GM12878 (cell line): ENCODE results near the gene EME2. TPM values are rescaled to one million over a fixed set of nuclear protein-coding genes. Genes with fewer than 3 reads are reported as not detected.

Experiments used
- ATAC-seq: fragments of 200-7000 bp; cut with Tn5 transposase; 3 replicates; pipeline ENCODE4 v1.9.1; 2020; ENCODE audit warnings: mild to moderate bottlenecking, moderate library complexity
- BruUV-seq: library from RNA; stranded (reverse); fragments of 400-500 nt; replicated peaks from 2 replicates; lab custom pipeline; 2021; lab: Mats Ljungman, UMichigan
- CTCF ChIA-PET: fragments of 300-600 bp; sonication (Branson Sonifier 250); formaldehyde crosslinking; extraction: SDS; loops from one replicate; lab custom pipeline; 2021; ENCODE audit warnings: inconsistent platforms; lab: Yijun Ruan, JAX
- POLR2A ChIA-PET: fragments of 350-600 bp; formaldehyde crosslinking; extraction: SDS; loops from one replicate; lab custom pipeline; 2021; ENCODE audit warnings: inconsistent platforms; lab: Charles Lee
- RAD21 ChIA-PET: fragments of 300-600 bp; sonication (Branson Sonifier 250); formaldehyde crosslinking; loops from one replicate; lab custom pipeline; 2023; ENCODE audit warnings: antibody characterized with exemption; ENCODE audit not compliant: unreplicated experiment; lab: Charles Lee
- SMC1A ChIA-PET: fragments of 300-600 bp; sonication (Branson Sonifier 250); formaldehyde crosslinking; loops from one replicate; lab custom pipeline; 2023; ENCODE audit not compliant: unreplicated experiment, uncharacterized antibody; lab: Charles Lee
- DNase-seq: peaks from one replicate; pipeline ENCODE4 v3.0.0-alpha.2; 2011; ENCODE audit warnings: low read depth, low spot score
- FAIRE-seq: peaks from 3 replicates; lab custom pipeline; 2011; peaks lifted over from hg19 to GRCh38; lab: Jason Lieb, UNC
- H2AFZ ChIP-seq: 2 replicates; pipeline ENCODE4 v1.6.0; 2011; ENCODE audit warnings: low read depth, low read length, control low read depth; ENCODE audit not compliant: control insufficient read depth
- H3K27ac ChIP-seq: 2 replicates; pipeline ENCODE4 v1.5.1; 2011; ENCODE audit warnings: control low read depth; ENCODE audit not compliant: control insufficient read depth, insufficient read depth
- H3K27me3 ChIP-seq, 2 experiments: replicated peaks in 1 of 2; 2 replicates each; pipeline versions ENCODE4 v1.6.0 to v1.6.1; 2011; ENCODE audit warnings: low read length in 1 of 2; ENCODE audit not compliant: control insufficient read depth in 2 of 2, insufficient read depth in 2 of 2
- H3K36me3 ChIP-seq, 2 experiments: 2 replicates each; pipeline ENCODE4 v1.5.1; 2011; ENCODE audit warnings: low read length in 1 of 2; ENCODE audit not compliant: control insufficient read depth in 2 of 2, insufficient read depth in 2 of 2
- H3K4me1 ChIP-seq: 2 replicates; pipeline ENCODE4 v1.6.1; 2011; ENCODE audit warnings: mild to moderate bottlenecking, low read length, moderate library complexity, mixed read lengths; ENCODE audit not compliant: control insufficient read depth, insufficient read depth
- H3K4me2 ChIP-seq: 2 replicates; pipeline ENCODE4 v1.6.0; 2011; ENCODE audit warnings: control low read depth; ENCODE audit not compliant: control insufficient read depth, insufficient read depth
- H3K4me3 ChIP-seq: fragments of 200-600 bp; sonication (generic); 2 replicates; pipeline ENCODE4 v1.5.1; 2016
- H3K79me2 ChIP-seq: 2 replicates; pipeline ENCODE4 v1.6.0; 2011; ENCODE audit warnings: low read length; ENCODE audit not compliant: control insufficient read depth, insufficient read depth
- H3K9ac ChIP-seq: 2 replicates; pipeline ENCODE4 v1.8.0; 2011; ENCODE audit warnings: low read length, control low read depth, mixed read lengths; ENCODE audit not compliant: control insufficient read depth, insufficient read depth
- H3K9me3 ChIP-seq: replicated peaks from 3 replicates; pipeline ENCODE4 v1.5.1; 2011; ENCODE audit warnings: mild to moderate bottlenecking, low read length; ENCODE audit not compliant: control insufficient read depth, insufficient read depth
- H4K20me1 ChIP-seq: 2 replicates; pipeline ENCODE4 v1.6.0; 2011; ENCODE audit not compliant: control insufficient read depth, insufficient read depth
- CBX3 ChIP-seq: fragments of 200-600 bp; sonication (generic); IDR thresholded peaks from 2 replicates; pipeline ENCODE4 v1.6.1; 2016; ENCODE audit warnings: low read depth, borderline replicate concordance
- ETV6 ChIP-seq, 2 experiments: fragments of 450-650 bp in 1 of 2; IDR thresholded peaks in 1 of 2; conservative IDR thresholded peaks in 1 of 2; 2 replicates each; pipeline ENCODE4 v1.6.1; 2014; ENCODE audit warnings: antibody characterized with exemption in 1 of 2, borderline replicate concordance in 1 of 2, low read depth in 1 of 2, mild to moderate bottlenecking in 1 of 2, moderate library complexity in 1 of 2
- FOXK2 ChIP-seq: fragments of 450-650 bp; IDR thresholded peaks from 2 replicates; pipeline ENCODE4 v1.6.1; 2017; ENCODE audit warnings: mild to moderate bottlenecking, moderate library complexity
- FOXM1 ChIP-seq: IDR thresholded peaks from 2 replicates; pipeline ENCODE4 v1.6.1; 2012; ENCODE audit warnings: low read depth, mild to moderate bottlenecking, inconsistent platforms, low read length, moderate library complexity
- HDGF ChIP-seq: fragments of 450-650 bp; IDR thresholded peaks from 2 replicates; pipeline ENCODE4 v1.6.1; 2016; ENCODE audit warnings: antibody characterized with exemption
- IKZF1 ChIP-seq: fragments of 450-650 bp; conservative IDR thresholded peaks from 2 replicates; pipeline ENCODE4 v1.6.1; 2017; ENCODE audit warnings: antibody characterized with exemption, mild to moderate bottlenecking
- KLF5 ChIP-seq: fragments of 450-650 bp; IDR thresholded peaks from 2 replicates; pipeline ENCODE4 v1.6.1; 2014; ENCODE audit warnings: mild to moderate bottlenecking; ENCODE audit not compliant: partially characterized antibody
- NFYB ChIP-seq: IDR thresholded peaks from 2 replicates; pipeline ENCODE4 v1.6.1; 2011; ENCODE audit warnings: low read depth, mild to moderate bottlenecking, low read length, improper control_type of control experiment, moderate library complexity; ENCODE audit not compliant: insufficient read depth
- POLR2A ChIP-seq: IDR thresholded peaks from 2 replicates; pipeline ENCODE4 v1.6.1; 2011; ENCODE audit warnings: low read depth, mild to moderate bottlenecking, low read length
- POLR2AphosphoS5 ChIP-seq: IDR thresholded peaks from 2 replicates; pipeline ENCODE4 v1.6.1; 2011; ENCODE audit warnings: mild to moderate bottlenecking, low read length, inconsistent platforms
- RBBP5 ChIP-seq: fragments of 200-600 bp; sonication (generic); conservative IDR thresholded peaks from 2 replicates; pipeline ENCODE4 v1.6.1; 2016
- RFX5 ChIP-seq: IDR thresholded peaks from 2 replicates; pipeline ENCODE4 v1.6.1; 2011; ENCODE audit warnings: low read depth, low read length, improper control_type of control experiment
- SMAD5 ChIP-seq: IDR thresholded peaks from 2 replicates; pipeline ENCODE4 v1.6.1; 2016; ENCODE audit warnings: antibody characterized with exemption, low read depth
- SREBF2 ChIP-seq: IDR thresholded peaks from 2 replicates; pipeline ENCODE4 v1.6.1; 2012; ENCODE audit warnings: mild to moderate bottlenecking, low read length
- ZNF207 ChIP-seq: fragments of 450-650 bp; IDR thresholded peaks from 2 replicates; pipeline ENCODE4 v1.6.1; 2014; ENCODE audit warnings: antibody characterized with exemption, mild to moderate bottlenecking, borderline replicate concordance
- WGBS: methylation state at CpG from one replicate; pipeline ENCODE4 v1.1.6; 2016; ENCODE audit warnings: low lambda C conversion rate; ENCODE audit not compliant: insufficient replicate concordance, insufficient coverage; ENCODE audit errors: missing lambda C conversion rate; 5-methylcytosine and 5-hydroxymethylcytosine counted together
- in situ Hi-C: fragments of 300-500 bp; cut with MboI; formaldehyde crosslinking; loops from 9 replicates; pipeline ENCODE4 v1.14.3; 2018; ENCODE audit warnings: mixed read lengths
- intact Hi-C: fragments of 100-400 bp; cut with micrococcal nuclease; formaldehyde crosslinking; loops from one replicate; pipeline ENCODE4 v1.14.2; 2022; ENCODE audit not compliant: unreplicated experiment
- polyA plus RNA-seq, 11 experiments: library from polyadenylated mRNA; depleted of rRNA in 4 of 11; unstranded in 6 of 11; stranded (reverse) in 5 of 11; fragments of >200 nt; fragmentation: Nextera tagmentation in 4 of 11; fragmentation: Illumina TruSeq in 1 of 11; extraction: Ambion mirVana in 4 of 11; extraction: Trizol in 1 of 11; gene quantifications; 1 replicate in 1 of 11; 2 replicates in 10 of 11; pipeline versions ENCODE4 v1.2.1 to v1.2.3, GENCODE V29; 2011 to 2016; ENCODE audit warnings: inconsistent platforms in 2 of 11, missing spikeins in 2 of 11, low read depth in 1 of 11
- total RNA-seq, 4 experiments: library from RNA; depleted of rRNA in 3 of 4; stranded (reverse); fragments of >200 nt in 3 of 4; fragmentation: Illumina TruSeq in 1 of 4; extraction: Trizol in 1 of 4; gene quantifications; 2 replicates each; pipeline versions ENCODE4 v1.2.1 to v1.2.3, GENCODE V29; 2013 to 2021
- TF ChIP-seq, protein P1 (sequence below): fragments of 450-650 bp; IDR thresholded peaks from 2 replicates; pipeline ENCODE4 v1.6.1; 2017; ENCODE audit warnings: mild to moderate bottlenecking
- TF ChIP-seq, protein P2 (sequence below): fragments of 450-650 bp; formaldehyde crosslinking; IDR thresholded peaks from 2 replicates; pipeline ENCODE4 v1.5.0; 2022; ENCODE audit warnings: mild to moderate bottlenecking, missing genetic modification characterization

Gene EME2
- total and polyA plus RNA-seq, 10 of the 15 experiments (the other 5 are each of a cell fraction or from before 2014, with no cell fraction given) = 0.29 to 16.9 (median 4.1) TPM

DNA sequence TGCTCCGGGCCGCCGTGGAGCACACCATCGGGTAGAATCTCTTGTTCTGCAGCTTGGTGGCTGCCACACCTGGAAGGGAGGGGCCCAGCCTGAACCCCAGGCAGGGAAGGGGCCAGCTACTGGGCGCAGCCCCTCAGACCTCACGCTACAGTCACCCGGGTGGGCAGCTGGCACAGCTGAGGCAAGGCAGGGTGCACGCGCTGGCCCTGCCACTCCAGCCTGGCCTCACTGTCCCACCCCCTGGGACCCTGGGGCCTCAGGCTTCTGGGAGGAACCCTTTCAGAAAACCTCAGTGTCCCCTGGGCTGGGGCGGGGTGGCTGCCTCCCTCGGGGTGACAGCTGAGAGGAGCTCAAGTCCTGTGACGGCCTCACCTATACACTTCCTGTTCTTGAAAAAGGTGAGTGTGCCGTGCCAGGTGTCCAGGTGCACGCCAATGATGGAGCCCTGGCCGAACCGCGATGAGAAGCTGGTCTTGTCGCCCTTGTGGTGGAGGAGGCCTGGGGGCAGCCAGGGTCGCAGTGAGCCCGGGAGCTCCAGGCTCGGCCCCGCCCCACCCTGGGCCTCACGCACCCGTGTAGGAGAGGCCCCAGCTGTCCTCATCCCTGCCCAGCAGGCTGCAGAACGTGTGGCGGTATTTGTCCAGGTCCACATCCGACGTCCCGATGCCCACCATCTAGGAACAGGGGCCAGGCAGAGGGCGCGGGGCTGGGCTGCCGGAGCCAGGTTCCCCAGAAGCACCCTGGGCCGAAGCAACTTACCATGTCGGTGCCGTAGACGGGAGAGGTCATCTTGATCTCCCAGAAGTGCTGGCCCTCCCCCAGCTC, 5.0 kb downstream of the EME2 start:
- no peak for DNase-seq
- Histone ChIP-seq H3K79me2 (peaks cover 22% of the 10 kb centered on the region), H3K4me2 (no peak overlapping the region), H3K4me1 (peaks cover 17% of the 10 kb centered on the region), H3K4me3 (no peak overlapping the region), H3K27me3 (no peaks in the 10 kb centered on the region), H3K36me3 (peaks cover 3 to 8% of the 10 kb centered on the region in 2 experiments; a peak in 3 of 4 replicates), H3K27ac (no peak overlapping the region), H3K9ac (no peak overlapping the region), H4K20me1 (no peaks in the 10 kb centered on the region), H3K9me3 (no peaks in the 10 kb centered on the region), H2AFZ (no peak overlapping the region)
- no peak for ATAC-seq
- RAD21 ChIA-PET = no interaction called here
- no peak for TF ChIP-seq FOXK2
- TF ChIP-seq POLR2A = peak; percentile 62
- no peak for TF ChIP-seq ETV6 (conservative IDR thresholded peaks at IDR 0.05 in 1 of 2, IDR thresholded peaks at IDR 0.05 in 1 of 2; ENCODE audit: borderline replicate concordance in 1 of 2, low read depth in 1 of 2)
- TF ChIP-seq SMAD5 = no peak
- TF ChIP-seq, protein P1, sequence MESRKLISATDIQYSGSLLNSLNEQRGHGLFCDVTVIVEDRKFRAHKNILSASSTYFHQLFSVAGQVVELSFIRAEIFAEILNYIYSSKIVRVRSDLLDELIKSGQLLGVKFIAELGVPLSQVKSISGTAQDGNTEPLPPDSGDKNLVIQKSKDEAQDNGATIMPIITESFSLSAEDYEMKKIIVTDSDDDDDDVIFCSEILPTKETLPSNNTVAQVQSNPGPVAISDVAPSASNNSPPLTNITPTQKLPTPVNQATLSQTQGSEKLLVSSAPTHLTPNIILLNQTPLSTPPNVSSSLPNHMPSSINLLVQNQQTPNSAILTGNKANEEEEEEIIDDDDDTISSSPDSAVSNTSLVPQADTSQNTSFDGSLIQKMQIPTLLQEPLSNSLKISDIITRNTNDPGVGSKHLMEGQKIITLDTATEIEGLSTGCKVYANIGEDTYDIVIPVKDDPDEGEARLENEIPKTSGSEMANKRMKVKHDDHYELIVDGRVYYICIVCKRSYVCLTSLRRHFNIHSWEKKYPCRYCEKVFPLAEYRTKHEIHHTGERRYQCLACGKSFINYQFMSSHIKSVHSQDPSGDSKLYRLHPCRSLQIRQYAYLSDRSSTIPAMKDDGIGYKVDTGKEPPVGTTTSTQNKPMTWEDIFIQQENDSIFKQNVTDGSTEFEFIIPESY = no peak
- TF ChIP-seq POLR2AphosphoS5 = peak; percentile 45; the same call in 1 of the 2 replicates
- no peak for TF ChIP-seq IKZF1
- TF ChIP-seq HDGF = no peak
- TF ChIP-seq ZNF207 = no peak
- TF ChIP-seq, protein P2, sequence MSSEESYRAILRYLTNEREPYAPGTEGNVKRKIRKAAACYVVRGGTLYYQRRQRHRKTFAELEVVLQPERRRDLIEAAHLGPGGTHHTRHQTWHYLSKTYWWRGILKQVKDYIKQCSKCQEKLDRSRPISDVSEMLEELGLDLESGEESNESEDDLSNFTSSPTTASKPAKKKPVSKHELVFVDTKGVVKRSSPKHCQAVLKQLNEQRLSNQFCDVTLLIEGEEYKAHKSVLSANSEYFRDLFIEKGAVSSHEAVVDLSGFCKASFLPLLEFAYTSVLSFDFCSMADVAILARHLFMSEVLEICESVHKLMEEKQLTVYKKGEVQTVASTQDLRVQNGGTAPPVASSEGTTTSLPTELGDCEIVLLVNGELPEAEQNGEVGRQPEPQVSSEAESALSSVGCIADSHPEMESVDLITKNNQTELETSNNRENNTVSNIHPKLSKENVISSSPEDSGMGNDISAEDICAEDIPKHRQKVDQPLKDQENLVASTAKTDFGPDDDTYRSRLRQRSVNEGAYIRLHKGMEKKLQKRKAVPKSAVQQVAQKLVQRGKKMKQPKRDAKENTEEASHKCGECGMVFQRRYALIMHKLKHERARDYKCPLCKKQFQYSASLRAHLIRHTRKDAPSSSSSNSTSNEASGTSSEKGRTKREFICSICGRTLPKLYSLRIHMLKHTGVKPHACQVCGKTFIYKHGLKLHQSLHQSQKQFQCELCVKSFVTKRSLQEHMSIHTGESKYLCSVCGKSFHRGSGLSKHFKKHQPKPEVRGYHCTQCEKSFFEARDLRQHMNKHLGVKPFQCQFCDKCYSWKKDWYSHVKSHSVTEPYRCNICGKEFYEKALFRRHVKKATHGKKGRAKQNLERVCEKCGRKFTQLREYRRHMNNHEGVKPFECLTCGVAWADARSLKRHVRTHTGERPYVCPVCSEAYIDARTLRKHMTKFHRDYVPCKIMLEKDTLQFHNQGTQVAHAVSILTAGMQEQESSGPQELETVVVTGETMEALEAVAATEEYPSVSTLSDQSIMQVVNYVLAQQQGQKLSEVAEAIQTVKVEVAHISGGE (CRISPR knock-in tag) = no peak
- TF ChIP-seq FOXM1 = no peak
- TF ChIP-seq NFYB = no peak
- TF ChIP-seq RBBP5 = no peak
- TF ChIP-seq KLF5 = no peak
- no peak for TF ChIP-seq RFX5
- no peak for TF ChIP-seq CBX3
- no peak for TF ChIP-seq SREBF2
- intact Hi-C loops = no loop called here
- SMC1A ChIA-PET = no interaction called here
- BruUV-seq = no TSS peak
- POLR2A ChIA-PET = no interaction called here
- CTCF ChIA-PET = no interaction called here
- in situ Hi-C loops = no loop called here
- no peak for FAIRE-seq
- 68% methylated on average over 36 of the region's 36 CpGs for WGBS
